HG03460 (cell line): Measurements from ENCODE around the gene FAU.
A peak's percentile ranks its signal among the peaks of the same experiment; 100 is the strongest.

ENCODE experiments used
- ATAC-seq: cut with Tn5 transposase; IDR thresholded peaks from one replicate; pipeline ENCODE4 v1.9.1; 2021; ENCODE audit not compliant: unreplicated experiment

The FAU gene

DNA sequence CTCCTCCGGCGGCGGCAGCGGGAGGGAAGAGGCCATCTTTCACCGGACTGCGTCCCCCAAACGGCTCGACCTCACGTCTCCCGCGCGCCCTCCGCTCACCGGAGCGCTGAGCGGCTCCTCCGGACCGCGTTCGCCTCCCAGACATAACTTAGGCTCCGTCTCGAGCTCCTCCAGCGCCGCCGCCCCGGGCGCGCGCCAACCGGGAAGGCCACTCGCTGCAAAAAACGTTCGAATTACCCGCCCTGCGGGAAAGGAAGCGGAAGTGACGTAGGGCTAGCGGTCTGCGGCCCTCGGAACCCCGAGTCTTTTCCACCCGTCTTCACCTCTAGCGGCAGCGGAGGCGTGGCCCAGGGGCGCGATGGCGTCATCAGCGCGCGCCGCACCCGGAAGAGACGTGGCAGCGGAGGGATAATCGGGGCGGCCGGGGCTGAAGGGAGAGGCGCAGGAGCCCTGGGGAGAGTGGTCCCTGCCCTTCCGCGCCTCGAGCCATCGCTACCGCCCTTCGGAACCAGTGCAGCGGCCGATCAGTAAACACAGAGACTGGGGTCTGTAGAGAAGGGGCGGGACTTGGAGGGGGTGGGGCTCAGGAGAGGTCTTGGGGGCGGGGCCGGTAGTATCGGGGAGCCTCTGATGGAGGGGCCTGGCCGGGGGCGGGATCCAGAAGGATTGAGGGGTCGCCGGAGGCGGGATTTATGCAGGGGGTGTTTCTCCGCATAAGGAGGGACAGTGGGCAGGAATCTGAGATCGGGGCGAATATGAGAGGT, 37.9 kb downstream of the FAU start, which contains the start of the genes CDCA5 and ZFPL1:
CDCA5 (minus strand) TSS at position 207 of the 764 bp plus-strand sequence; CDS start at position 145, 62 bp downstream.
ZFPL1 (plus strand) TSS at position 389 of the 764 bp plus-strand sequence. CDS start 477 bp downstream, outside the sequence.
- ATAC-seq, result peak; percentile 73

DNA sequence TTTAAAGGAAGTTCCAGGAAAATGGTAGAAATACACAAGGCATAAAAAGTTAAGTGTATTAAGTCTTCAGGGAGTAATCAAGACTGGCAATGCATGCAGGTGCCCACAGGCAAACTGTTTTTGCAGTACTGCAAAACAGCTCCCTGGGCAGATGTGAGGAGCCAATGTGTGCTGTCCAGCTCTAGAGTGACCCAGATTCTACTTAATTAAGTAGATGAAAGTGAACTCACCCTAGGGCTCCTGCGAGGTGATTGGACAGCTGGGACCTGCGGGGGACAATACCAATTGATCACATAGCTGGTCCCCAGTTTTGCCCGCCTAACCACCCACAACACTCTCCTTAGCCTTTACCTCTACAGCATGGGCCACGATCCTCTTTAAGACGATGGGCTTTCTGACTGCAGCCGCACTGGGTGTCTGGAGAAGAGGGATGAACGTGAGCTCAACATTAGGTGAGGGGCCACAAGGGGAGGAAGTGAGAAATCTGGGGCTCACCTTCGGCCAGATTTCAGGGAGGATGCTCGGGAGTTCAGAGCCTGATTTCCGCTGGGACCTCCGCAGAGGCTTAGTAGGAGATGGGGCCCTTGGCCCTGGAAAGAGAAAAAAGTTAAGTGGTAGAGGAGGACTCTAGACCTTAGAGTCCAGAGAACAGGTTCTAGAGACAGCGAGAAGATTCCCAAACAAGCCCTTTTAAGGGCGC, 38.6 kb downstream of the FAU start:
- no peak for ATAC-seq

GRCh38 chr11:65078786-65079342, 43.1 kb downstream of the FAU start:
- ATAC-seq, result no peak

GRCh38 chr11:65078151-65078550, 43.8 kb downstream of the FAU start:
- ATAC-seq, result no peak

DNA sequence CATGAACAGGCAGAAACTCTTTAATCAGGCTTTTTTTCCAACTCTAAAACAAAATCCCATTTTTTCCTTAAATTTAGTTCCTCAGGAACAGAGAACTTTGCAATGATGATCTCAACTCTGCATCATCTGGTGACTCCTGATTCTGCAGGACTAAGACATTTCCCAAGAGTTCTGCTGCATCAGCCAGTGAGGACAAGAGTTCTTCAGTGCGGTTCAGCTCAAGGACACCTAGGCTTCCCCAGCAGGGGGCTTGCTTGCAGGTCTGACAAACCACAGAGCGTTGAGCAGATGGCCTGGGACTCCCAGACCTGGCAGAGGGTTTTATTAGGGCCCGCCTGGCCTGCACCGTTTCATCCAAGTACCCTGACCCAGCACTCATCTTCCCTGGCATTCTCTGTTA, 44.5 kb downstream of the FAU start:
- no peak for ATAC-seq

GRCh38 chr11:65072631-65072966, 49.3 kb downstream of the FAU start:
- ATAC-seq, result no peak

GRCh38 chr11:65071907-65072630, 49.9 kb downstream of the FAU start:
- no peak for ATAC-seq
